OCI-LY7 (cell line): ENCODE results near the gene DUSP22. TPM values are rescaled to one million over a fixed set of nuclear protein-coding genes. Genes with fewer than 3 reads are reported as not detected.

Source experiments
- BruUV-seq: library from RNA; stranded (reverse); fragments of 400-500 nt; replicated peaks from 2 replicates; lab custom pipeline; 2021; lab: Mats Ljungman, UMichigan
- CTCF ChIA-PET: fragments of 300-600 bp; sonication (Branson Sonifier 250); formaldehyde crosslinking; loops from one replicate; lab custom pipeline; 2022; ENCODE audit warnings: antibody characterized with exemption; ENCODE audit not compliant: unreplicated experiment; lab: Charles Lee
- POLR2A ChIA-PET: fragments of 300-600 bp; sonication (Branson Sonifier 250); formaldehyde crosslinking; loops from one replicate; lab custom pipeline; 2022; ENCODE audit warnings: antibody characterized with exemption; lab: Charles Lee
- DNase-seq: peaks from one replicate; pipeline ENCODE4 v3.0.0-alpha.2; 2015; ENCODE audit warnings: low spot score
- H2AFZ ChIP-seq: fragments of 200-600 bp; sonication (generic), shearing (Covaris generic); 2 replicates; pipeline ENCODE4 v1.6.1; 2014; ENCODE audit warnings: mild to moderate bottlenecking, antibody characterized with exemption, low read length, moderate library complexity
- H3K27ac ChIP-seq: fragments of 200-600 bp; sonication (generic); 2 replicates; pipeline ENCODE4 v1.5.1; 2014; ENCODE audit warnings: mixed run types, low read depth, mild to moderate bottlenecking, moderate library complexity, low read length, inconsistent platforms; ENCODE audit not compliant: poor library complexity, severe bottlenecking
- H3K36me3 ChIP-seq: fragments of 200-600 bp; sonication (generic); 2 replicates; pipeline ENCODE4 v1.6.1; 2014; ENCODE audit warnings: mild to moderate bottlenecking, antibody characterized with exemption, low read length, moderate library complexity, mixed read lengths; ENCODE audit not compliant: insufficient read depth
- H3K4me1 ChIP-seq: fragments of 200-600 bp; sonication (generic); 2 replicates; pipeline ENCODE4 v1.5.1; 2014; ENCODE audit warnings: mild to moderate bottlenecking, low read length; ENCODE audit not compliant: insufficient read depth, poor library complexity, severe bottlenecking
- H3K4me2 ChIP-seq: fragments of 200-600 bp; sonication (generic); 2 replicates; pipeline ENCODE4 v1.6.1; 2014; ENCODE audit warnings: mild to moderate bottlenecking, low read length
- H3K4me3 ChIP-seq: fragments of 200-600 bp; sonication (generic); 2 replicates; pipeline ENCODE4 v1.5.1; 2014; ENCODE audit warnings: mild to moderate bottlenecking, low read depth, low read length; ENCODE audit not compliant: poor library complexity, severe bottlenecking
- H3K79me2 ChIP-seq: fragments of 200-600 bp; sonication (generic); 2 replicates; pipeline ENCODE4 v1.6.1; 2016; ENCODE audit warnings: low read depth, mild to moderate bottlenecking, low read length, moderate library complexity, mixed read lengths; ENCODE audit not compliant: insufficient read depth
- H3K9me2 ChIP-seq: fragments of 200-600 bp; sonication (generic); 2 replicates; pipeline ENCODE4 v1.6.1; 2016; ENCODE audit warnings: mild to moderate bottlenecking, low read length, mixed read lengths; ENCODE audit not compliant: insufficient read depth
- H3K9me3 ChIP-seq: fragments of 200-600 bp; sonication (generic); 2 replicates; pipeline ENCODE4 v1.6.1; 2014; ENCODE audit warnings: mild to moderate bottlenecking, mixed run types, low read length, mixed read lengths
- H4K20me1 ChIP-seq: fragments of 200-600 bp; sonication (generic); 2 replicates; pipeline ENCODE4 v1.6.1; 2014; ENCODE audit warnings: mild to moderate bottlenecking, antibody characterized with exemption, low read length, moderate library complexity, mixed read lengths; ENCODE audit not compliant: insufficient read depth
- CTCF ChIP-seq: fragments of 200-600 bp; sonication (generic); conservative IDR thresholded peaks from 2 replicates; pipeline ENCODE4 v1.5.1; 2014; ENCODE audit warnings: mild to moderate bottlenecking, antibody characterized with exemption, low read length, moderate library complexity, mixed read lengths
- EZH2phosphoT487 ChIP-seq: fragments of 200-600 bp; sonication (generic); IDR thresholded peaks from 2 replicates; pipeline ENCODE4 v1.6.1; 2018; ENCODE audit warnings: low read depth, borderline replicate concordance, mild to moderate bottlenecking, mixed run types, antibody characterized with exemption, low read length, moderate library complexity, mixed read lengths
- intact Hi-C: fragments of 100-400 bp; cut with micrococcal nuclease; formaldehyde crosslinking; loops from one replicate; pipeline ENCODE4 v1.10.0; 2022; ENCODE audit not compliant: unreplicated experiment
- total RNA-seq, 2 experiments: library from RNA; depleted of rRNA in 1 of 2; stranded (reverse); fragments of >200 nt in 1 of 2; shearing (Covaris generic) in 1 of 2; gene quantifications; 2 replicates each; pipeline ENCODE4 v1.2.3, GENCODE V29; 2014 to 2022

Gene DUSP22
- total RNA-seq, 2 experiments from 2014 or later = 149 to 171 TPM

- Histone ChIP-seq H3K4me1 (peaks cover 34% of the 10 kb centered on the region), H3K4me2 (no peak overlapping the region), H3K9me3 (peaks cover 6% of the 10 kb centered on the region; the same call in 1 of the 2 replicates), H3K36me3 (no peaks in the 10 kb centered on the region), H3K79me2 (no peaks in the 10 kb centered on the region), H2AFZ (no peak overlapping the region), H4K20me1 (no peaks in the 10 kb centered on the region), H3K4me3 (no peak overlapping the region), H3K27ac (no peak overlapping the region), H3K9me2 (no peaks in the 10 kb centered on the region)
- no TSS peak for BruUV-seq
- no peak for DNase-seq
- ChIA-PET POLR2A (interaction anchor here (1.9 kb wide), 1 partner anchor 11 kb away, joined by 7 read pairs; no protein-coding TSS in a partner anchor), CTCF (interaction anchor here (1.1 kb wide), 1 partner anchor 30 kb away, joined by 3 read pairs; no protein-coding TSS in a partner anchor)
- no peak for TF ChIP-seq EZH2phosphoT487
- TF ChIP-seq CTCF = no peak
- intact Hi-C loops = no loop called here
These were observed 37.1 kb upstream of the DUSP22 start for GRCh38 chr6:255041-255750.

GRCh38 chr6:255751-256083, 36.6 kb upstream of the DUSP22 start:
- ChIA-PET CTCF (interaction anchor here (1.1 kb wide), 1 partner anchor 29 kb away, joined by 3 read pairs; no protein-coding TSS in a partner anchor), POLR2A (interaction anchor here (0.7 to 1.9 kb wide), 2 partner anchors 11 to 110 kb away, joined by 3 to 7 read pairs; no protein-coding TSS in a partner anchor)
- no TSS peak for BruUV-seq
- Histone ChIP-seq H3K9me3 (peaks cover 6% of the 10 kb centered on the region; the same call in 1 of the 2 replicates), H2AFZ (no peak overlapping the region), H3K4me2 (no peak overlapping the region), H3K4me1 (peaks cover 39% of the 10 kb centered on the region), H3K27ac (no peak overlapping the region), H3K9me2 (no peaks in the 10 kb centered on the region), H4K20me1 (no peaks in the 10 kb centered on the region), H3K79me2 (no peaks in the 10 kb centered on the region), H3K36me3 (no peaks in the 10 kb centered on the region), H3K4me3 (no peak overlapping the region)
- no peak for TF ChIP-seq EZH2phosphoT487
- no peak for TF ChIP-seq CTCF
- no peak for DNase-seq
- intact Hi-C loops = no loop called here

- Histone ChIP-seq H3K4me1 (peaks cover 42% of the 10 kb centered on the region), H3K27ac (no peak overlapping the region), H3K79me2 (no peaks in the 10 kb centered on the region), H3K9me2 (no peaks in the 10 kb centered on the region), H3K36me3 (no peaks in the 10 kb centered on the region), H2AFZ (no peak overlapping the region), H3K4me2 (no peak overlapping the region), H4K20me1 (no peaks in the 10 kb centered on the region), H3K9me3 (peaks cover 6% of the 10 kb centered on the region; the same call in 1 of the 2 replicates), H3K4me3 (no peak overlapping the region)
- DNase-seq = no peak
- intact Hi-C loops = no loop called here
- TF ChIP-seq EZH2phosphoT487 = no peak
- TF ChIP-seq CTCF = no peak
- ChIA-PET POLR2A (interaction anchor here (0.6 to 1.9 kb wide), 6 partner anchors 8 to 109 kb away, joined by 3 to 7 read pairs (median 4); no protein-coding TSS in a partner anchor), CTCF (interaction anchor here (1.1 kb wide), 1 partner anchor 29 kb away, joined by 3 read pairs; no protein-coding TSS in a partner anchor)
- BruUV-seq = no TSS peak
These were observed 36.1 kb upstream of the DUSP22 start for GRCh38 chr6:256169-256568.
